GM23338 (cell line): ENCODE measurements around the gene FILIP1L. TPM values are rescaled to one million over a fixed set of nuclear protein-coding genes. Genes with fewer than 3 reads are reported as not detected.

Experiments used
- ATAC-seq: fragments of 200-7000 bp; cut with Tn5 transposase; 3 replicates; pipeline ENCODE4 v1.9.1; 2020
- DNase-seq: peaks from one replicate; pipeline ENCODE4 v3.0.0-alpha.2; 2015; ENCODE audit warnings: low spot score
- H2AFZ ChIP-seq: fragments of 200-600 bp; sonication (generic); 2 replicates; pipeline ENCODE4 v1.8.0; 2016; ENCODE audit warnings: antibody characterized with exemption, mild to moderate bottlenecking, moderate library complexity
- H3F3A ChIP-seq: fragments of 200-600 bp; sonication (generic); replicated peaks from 2 replicates; pipeline ENCODE4 v1.8.0; 2017; ENCODE audit warnings: antibody characterized with exemption, mixed run types, low read depth
- H3K27ac ChIP-seq: fragments of 200-600 bp; sonication (generic); 2 replicates; pipeline ENCODE4 v1.6.1; 2016; ENCODE audit warnings: low read depth
- H3K27me3 ChIP-seq: fragments of 200-600 bp; sonication (generic); 2 replicates; pipeline ENCODE4 v1.8.0; 2016; ENCODE audit warnings: mild to moderate bottlenecking, mixed run types, moderate library complexity; ENCODE audit not compliant: insufficient read depth
- H3K36me3 ChIP-seq: fragments of 200-600 bp; sonication (generic); 2 replicates; pipeline ENCODE4 v1.8.0; 2016; ENCODE audit warnings: mild to moderate bottlenecking; ENCODE audit not compliant: insufficient read depth
- H3K4me1 ChIP-seq: fragments of 200-600 bp; sonication (generic); 2 replicates; pipeline ENCODE4 v1.8.0; 2016; ENCODE audit warnings: mild to moderate bottlenecking, moderate library complexity; ENCODE audit not compliant: insufficient read depth
- H3K4me2 ChIP-seq: fragments of 200-600 bp; sonication (generic); 2 replicates; pipeline ENCODE4 v1.7.1; 2017; ENCODE audit warnings: mixed run types
- H3K4me3 ChIP-seq: fragments of 200-600 bp; sonication (generic); 2 replicates; pipeline ENCODE4 v1.6.1; 2016; ENCODE audit warnings: mixed run types
- H3K79me2 ChIP-seq: fragments of 200-600 bp; sonication (generic); replicated peaks from 2 replicates; pipeline ENCODE4 v1.8.0; 2017; ENCODE audit warnings: mild to moderate bottlenecking; ENCODE audit not compliant: insufficient read depth
- H3K9me2 ChIP-seq: fragments of 200-600 bp; sonication (generic); 2 replicates; pipeline ENCODE4 v1.8.0; 2017; ENCODE audit not compliant: insufficient read depth
- H4K20me1 ChIP-seq: fragments of 200-600 bp; sonication (generic); replicated peaks from 2 replicates; pipeline ENCODE4 v1.8.0; 2017; ENCODE audit warnings: mild to moderate bottlenecking; ENCODE audit not compliant: insufficient read depth
- H3K27ac Mint-ChIP-seq: 2 replicates; pipeline ENCODE4 v1.8.0; 2020; ENCODE audit warnings: inconsistent platforms, mild to moderate bottlenecking, moderate library complexity, mixed read lengths
- H3K27me3 Mint-ChIP-seq: 3 replicates; pipeline ENCODE4 v1.8.0; 2022; ENCODE audit warnings: low read depth, mild to moderate bottlenecking, moderate library complexity, mixed read lengths, inconsistent platforms; ENCODE audit not compliant: insufficient read depth, poor library complexity
- H3K36me3 Mint-ChIP-seq: 3 replicates; pipeline ENCODE4 v1.8.0; 2021; ENCODE audit warnings: low read depth, mild to moderate bottlenecking, inconsistent platforms, moderate library complexity, mixed read lengths
- H3K4me1 Mint-ChIP-seq: 3 replicates; pipeline ENCODE4 v1.8.0; 2020; ENCODE audit warnings: mild to moderate bottlenecking, inconsistent platforms, mixed read lengths
- H3K4me3 Mint-ChIP-seq: 3 replicates; pipeline ENCODE4 v1.8.0; 2021; ENCODE audit warnings: moderate library complexity, mild to moderate bottlenecking, inconsistent platforms, mixed read lengths
- H3K9me3 Mint-ChIP-seq: 3 replicates; pipeline ENCODE4 v1.8.0; 2020; ENCODE audit warnings: moderate library complexity, mild to moderate bottlenecking, inconsistent platforms, mixed read lengths
- CREB1 ChIP-seq: fragments of 250-450 bp; sonication (Bioruptor Pico); IDR thresholded peaks from 2 replicates; pipeline ENCODE4 v1.5.0; 2020; ENCODE audit warnings: low read depth, mild to moderate bottlenecking, moderate library complexity
- ETS1 ChIP-seq: IDR thresholded peaks from 2 replicates; pipeline ENCODE4 v1.6.1; 2016; ENCODE audit warnings: antibody characterized with exemption
- EZH2 ChIP-seq: fragments of 200-600 bp; sonication (generic); IDR thresholded peaks from one replicate; pipeline ENCODE4 v1.8.0; 2017; ENCODE audit warnings: antibody characterized with exemption, mild to moderate bottlenecking, low read depth; ENCODE audit not compliant: unreplicated experiment
- EZH2phosphoT487 ChIP-seq: fragments of 200-600 bp; sonication (generic); IDR thresholded peaks from one replicate; pipeline ENCODE4 v1.8.1; 2018; ENCODE audit warnings: antibody characterized with exemption; ENCODE audit not compliant: unreplicated experiment
- JUNB ChIP-seq: IDR thresholded peaks from one replicate; pipeline ENCODE4 v1.6.1; 2016; ENCODE audit warnings: antibody characterized with exemption; ENCODE audit not compliant: unreplicated experiment
- NANOG ChIP-seq: IDR thresholded peaks from 2 replicates; pipeline ENCODE4 v1.6.1; 2016; ENCODE audit warnings: antibody characterized with exemption, borderline replicate concordance
- POLR2AphosphoS5 ChIP-seq: IDR thresholded peaks from 2 replicates; pipeline ENCODE4 v1.6.1; 2016; ENCODE audit warnings: antibody characterized with exemption, low read depth
- STAT1 ChIP-seq: IDR thresholded peaks from one replicate; pipeline ENCODE4 v1.6.1; 2016; ENCODE audit warnings: antibody characterized with exemption; ENCODE audit not compliant: unreplicated experiment
- ZNF114 ChIP-seq: fragments of 250-450 bp; sonication (Bioruptor Pico); IDR thresholded peaks from 2 replicates; pipeline ENCODE4 v1.5.0; 2020; ENCODE audit warnings: mild to moderate bottlenecking, moderate library complexity
- ZNF331 ChIP-seq: fragments of 250-450 bp; sonication (Bioruptor Pico); IDR thresholded peaks from 2 replicates; pipeline ENCODE4 v1.5.0; 2020; ENCODE audit warnings: low read depth, mild to moderate bottlenecking, moderate library complexity
- polyA plus RNA-seq: library from polyadenylated mRNA; unstranded; fragments of >200 nt; fragmentation: Nextera tagmentation; extraction: Ambion mirVana; gene quantifications from 2 replicates; pipeline ENCODE4 v1.2.1, GENCODE V29; 2016
- total RNA-seq: library from RNA; depleted of rRNA; stranded (reverse); fragments of >200 nt; shearing (Covaris generic); gene quantifications from 2 replicates; pipeline ENCODE4 v1.2.3, GENCODE V29; 2014
- TF ChIP-seq, protein P1 (sequence below): IDR thresholded peaks from one replicate; pipeline ENCODE4 v1.6.1; 2018; ENCODE audit warnings: antibody characterized with exemption; ENCODE audit not compliant: unreplicated experiment
- TF ChIP-seq, protein P2 (sequence below), 2 experiments: fragments of 200-600 bp in 1 of 2; sonication (generic) in 1 of 2; conservative IDR thresholded peaks; 2 replicates each; pipeline versions ENCODE4 v1.5.1 to v1.6.1; 2016 to 2017; ENCODE audit warnings: antibody characterized with exemption in 2 of 2, low read depth in 2 of 2, mild to moderate bottlenecking in 2 of 2, moderate library complexity in 1 of 2

FILIP1L gene
- total and polyA plus RNA-seq, 2 experiments from 2014 or later, result 1.6 TPM; not detected in 1

DNA sequence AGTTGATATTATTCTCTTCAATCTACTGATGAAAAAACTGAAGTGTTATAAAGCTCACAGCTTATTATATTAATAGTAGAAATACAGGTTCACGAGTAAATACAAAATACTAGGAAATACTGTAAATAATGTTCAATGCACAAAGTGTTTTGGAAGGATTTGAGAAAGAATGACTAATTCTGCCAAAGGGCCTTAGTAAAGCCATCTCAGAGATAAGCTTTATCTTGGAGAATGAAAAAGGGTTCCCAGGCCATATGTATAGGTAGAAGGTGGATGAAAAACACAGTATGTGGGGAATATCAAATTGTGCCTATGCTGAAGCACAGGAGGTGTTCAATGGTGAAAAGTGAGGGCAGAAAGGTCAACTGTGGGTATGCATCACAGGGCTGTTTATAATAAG is 173.1 kb downstream of the FILIP1L start:
- H3K27me3 ChIP-seq, result no peaks in the 10 kb centered on the region
- no peaks in the 10 kb centered on the region for H3K36me3 ChIP-seq
- Mint-ChIP-seq H3K9me3 (no peaks in the 10 kb centered on the region), H3K36me3 (no peaks in the 10 kb centered on the region), H3K27me3 (no peaks in the 10 kb centered on the region), H3K4me1 (peaks cover 26% of the 10 kb centered on the region), H3K27ac (no peak overlapping the region), H3K4me3 (no peak overlapping the region)
- no peak for ATAC-seq
- H3K4me2 ChIP-seq, result no peak overlapping the region
- H3K4me3 ChIP-seq, result no peak overlapping the region
- H3K4me1 ChIP-seq, result peaks cover 14% of the 10 kb centered on the region
- TF ChIP-seq ZNF114 (CRISPR knock-in tag) (no peak), STAT1 (no peak), CREB1 (no peak), ZNF331 (CRISPR knock-in tag) (no peak), JUNB (no peak), POLR2AphosphoS5 (no peak), NANOG (no peak)
- TF ChIP-seq, protein P1, sequence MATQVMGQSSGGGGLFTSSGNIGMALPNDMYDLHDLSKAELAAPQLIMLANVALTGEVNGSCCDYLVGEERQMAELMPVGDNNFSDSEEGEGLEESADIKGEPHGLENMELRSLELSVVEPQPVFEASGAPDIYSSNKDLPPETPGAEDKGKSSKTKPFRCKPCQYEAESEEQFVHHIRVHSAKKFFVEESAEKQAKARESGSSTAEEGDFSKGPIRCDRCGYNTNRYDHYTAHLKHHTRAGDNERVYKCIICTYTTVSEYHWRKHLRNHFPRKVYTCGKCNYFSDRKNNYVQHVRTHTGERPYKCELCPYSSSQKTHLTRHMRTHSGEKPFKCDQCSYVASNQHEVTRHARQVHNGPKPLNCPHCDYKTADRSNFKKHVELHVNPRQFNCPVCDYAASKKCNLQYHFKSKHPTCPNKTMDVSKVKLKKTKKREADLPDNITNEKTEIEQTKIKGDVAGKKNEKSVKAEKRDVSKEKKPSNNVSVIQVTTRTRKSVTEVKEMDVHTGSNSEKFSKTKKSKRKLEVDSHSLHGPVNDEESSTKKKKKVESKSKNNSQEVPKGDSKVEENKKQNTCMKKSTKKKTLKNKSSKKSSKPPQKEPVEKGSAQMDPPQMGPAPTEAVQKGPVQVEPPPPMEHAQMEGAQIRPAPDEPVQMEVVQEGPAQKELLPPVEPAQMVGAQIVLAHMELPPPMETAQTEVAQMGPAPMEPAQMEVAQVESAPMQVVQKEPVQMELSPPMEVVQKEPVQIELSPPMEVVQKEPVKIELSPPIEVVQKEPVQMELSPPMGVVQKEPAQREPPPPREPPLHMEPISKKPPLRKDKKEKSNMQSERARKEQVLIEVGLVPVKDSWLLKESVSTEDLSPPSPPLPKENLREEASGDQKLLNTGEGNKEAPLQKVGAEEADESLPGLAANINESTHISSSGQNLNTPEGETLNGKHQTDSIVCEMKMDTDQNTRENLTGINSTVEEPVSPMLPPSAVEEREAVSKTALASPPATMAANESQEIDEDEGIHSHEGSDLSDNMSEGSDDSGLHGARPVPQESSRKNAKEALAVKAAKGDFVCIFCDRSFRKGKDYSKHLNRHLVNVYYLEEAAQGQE, result no peak
- DNase-seq, result no peak
- no peaks in the 10 kb centered on the region for H3F3A ChIP-seq
- no peaks in the 10 kb centered on the region for H4K20me1 ChIP-seq
- H2AFZ ChIP-seq, result no peak overlapping the region
- H3K79me2 ChIP-seq, result no peaks in the 10 kb centered on the region; the same call in 1 of the 2 replicates
- H3K27ac ChIP-seq, result no peak overlapping the region
- H3K9me2 ChIP-seq, result no peaks in the 10 kb centered on the region

- ATAC-seq (no peak), DNase-seq (no peak)
- peaks cover 24% of the 10 kb centered on the region for H3K4me1 Mint-ChIP-seq
- Histone ChIP-seq H3K4me2 (no peak overlapping the region), H3K27me3 (no peaks in the 10 kb centered on the region), H3K9me2 (no peaks in the 10 kb centered on the region), H4K20me1 (no peaks in the 10 kb centered on the region), H3K79me2 (no peaks in the 10 kb centered on the region; the same call in 1 of the 2 replicates), H3F3A (no peaks in the 10 kb centered on the region), H3K4me1 (peaks cover 11% of the 10 kb centered on the region), H3K4me3 (no peak overlapping the region), H3K36me3 (no peaks in the 10 kb centered on the region), H3K27ac (no peak overlapping the region), H2AFZ (no peak overlapping the region)
- no peak overlapping the region for H3K27ac Mint-ChIP-seq
- no peak overlapping the region for H3K4me3 Mint-ChIP-seq
- H3K36me3 Mint-ChIP-seq, result no peaks in the 10 kb centered on the region
- H3K27me3 Mint-ChIP-seq, result no peaks in the 10 kb centered on the region
- no peaks in the 10 kb centered on the region for H3K9me3 Mint-ChIP-seq
- no peak for TF ChIP-seq NANOG
- no peak for TF ChIP-seq JUNB
- TF ChIP-seq, protein P2, sequence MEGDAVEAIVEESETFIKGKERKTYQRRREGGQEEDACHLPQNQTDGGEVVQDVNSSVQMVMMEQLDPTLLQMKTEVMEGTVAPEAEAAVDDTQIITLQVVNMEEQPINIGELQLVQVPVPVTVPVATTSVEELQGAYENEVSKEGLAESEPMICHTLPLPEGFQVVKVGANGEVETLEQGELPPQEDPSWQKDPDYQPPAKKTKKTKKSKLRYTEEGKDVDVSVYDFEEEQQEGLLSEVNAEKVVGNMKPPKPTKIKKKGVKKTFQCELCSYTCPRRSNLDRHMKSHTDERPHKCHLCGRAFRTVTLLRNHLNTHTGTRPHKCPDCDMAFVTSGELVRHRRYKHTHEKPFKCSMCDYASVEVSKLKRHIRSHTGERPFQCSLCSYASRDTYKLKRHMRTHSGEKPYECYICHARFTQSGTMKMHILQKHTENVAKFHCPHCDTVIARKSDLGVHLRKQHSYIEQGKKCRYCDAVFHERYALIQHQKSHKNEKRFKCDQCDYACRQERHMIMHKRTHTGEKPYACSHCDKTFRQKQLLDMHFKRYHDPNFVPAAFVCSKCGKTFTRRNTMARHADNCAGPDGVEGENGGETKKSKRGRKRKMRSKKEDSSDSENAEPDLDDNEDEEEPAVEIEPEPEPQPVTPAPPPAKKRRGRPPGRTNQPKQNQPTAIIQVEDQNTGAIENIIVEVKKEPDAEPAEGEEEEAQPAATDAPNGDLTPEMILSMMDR (conservative IDR thresholded peaks at IDR 0.05; ENCODE audit: low read depth in 2 of 2), result no peak
- no peak for TF ChIP-seq ETS1
- no peak for TF ChIP-seq EZH2phosphoT487
- TF ChIP-seq CREB1, result no peak
- TF ChIP-seq, protein P1, result no peak
- no peak for TF ChIP-seq POLR2AphosphoS5
- no peak for TF ChIP-seq EZH2
These were observed 174.0 kb downstream of the FILIP1L start for GRCh38 chr3:99940350-99940749.
